ENCODE results near the gene HES5. TPM values are rescaled to one million over a fixed set of nuclear protein-coding genes. Genes with fewer than 3 reads are reported as not detected.

HES5 gene
- total RNA-seq, 1 donor from 2014 or later = 21.2 TPM

DNA sequence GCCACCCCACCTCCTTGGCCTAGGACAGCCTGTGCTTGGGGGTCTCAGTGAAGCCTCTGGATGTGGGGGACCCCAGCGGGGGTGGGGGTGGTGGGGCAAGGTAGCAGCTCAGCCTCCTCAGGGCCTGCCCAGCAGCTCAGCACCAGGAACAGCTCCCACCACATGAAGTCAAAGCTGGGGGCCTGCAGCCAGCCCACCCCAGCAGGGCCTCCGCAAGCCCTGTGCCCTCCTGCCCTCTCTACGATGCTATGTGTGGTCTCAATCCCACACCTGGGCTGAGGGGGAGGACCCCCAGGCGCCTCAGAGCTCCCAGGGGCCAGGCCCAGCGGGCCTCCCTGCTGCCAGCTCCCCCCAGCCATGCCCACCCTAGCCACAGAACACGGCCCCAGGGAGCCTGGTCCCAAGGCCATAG is 22.3 kb downstream of the HES5 start:
- no peak overlapping the region for H3K27ac Mint-ChIP-seq (ENCODE audit: unreplicated experiment)
- H3K27me3 Mint-ChIP-seq (ENCODE audit: unreplicated experiment) = peaks cover 3% of the 10 kb centered on the region

GRCh38 chr1:2506901-2507565 is 23.0 kb downstream of the HES5 start:
- peaks cover 3% of the 10 kb centered on the region for H3K27me3 Mint-ChIP-seq (ENCODE audit: unreplicated experiment)
- H3K4me3 Mint-ChIP-seq (ENCODE audit: unreplicated experiment) = no peak overlapping the region
- peaks cover 2% of the 10 kb centered on the region for H3K9me3 Mint-ChIP-seq (ENCODE audit: unreplicated experiment)
- TF ChIP-seq, protein P1, sequence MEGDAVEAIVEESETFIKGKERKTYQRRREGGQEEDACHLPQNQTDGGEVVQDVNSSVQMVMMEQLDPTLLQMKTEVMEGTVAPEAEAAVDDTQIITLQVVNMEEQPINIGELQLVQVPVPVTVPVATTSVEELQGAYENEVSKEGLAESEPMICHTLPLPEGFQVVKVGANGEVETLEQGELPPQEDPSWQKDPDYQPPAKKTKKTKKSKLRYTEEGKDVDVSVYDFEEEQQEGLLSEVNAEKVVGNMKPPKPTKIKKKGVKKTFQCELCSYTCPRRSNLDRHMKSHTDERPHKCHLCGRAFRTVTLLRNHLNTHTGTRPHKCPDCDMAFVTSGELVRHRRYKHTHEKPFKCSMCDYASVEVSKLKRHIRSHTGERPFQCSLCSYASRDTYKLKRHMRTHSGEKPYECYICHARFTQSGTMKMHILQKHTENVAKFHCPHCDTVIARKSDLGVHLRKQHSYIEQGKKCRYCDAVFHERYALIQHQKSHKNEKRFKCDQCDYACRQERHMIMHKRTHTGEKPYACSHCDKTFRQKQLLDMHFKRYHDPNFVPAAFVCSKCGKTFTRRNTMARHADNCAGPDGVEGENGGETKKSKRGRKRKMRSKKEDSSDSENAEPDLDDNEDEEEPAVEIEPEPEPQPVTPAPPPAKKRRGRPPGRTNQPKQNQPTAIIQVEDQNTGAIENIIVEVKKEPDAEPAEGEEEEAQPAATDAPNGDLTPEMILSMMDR (IDR thresholded peaks at IDR 0.05; ENCODE audit: partially characterized antibody, unreplicated experiment) = no peak
- no peak for DNase-seq
- H3K4me1 Mint-ChIP-seq (ENCODE audit: low read depth, unreplicated experiment) = peaks cover 2% of the 10 kb centered on the region
- H3K36me3 Mint-ChIP-seq (ENCODE audit: unreplicated experiment) = no peaks in the 10 kb centered on the region
- no peak overlapping the region for H3K27ac Mint-ChIP-seq (ENCODE audit: unreplicated experiment)

More for the DNA sequence above, 22.3 kb downstream of the HES5 start:
- peaks cover 2% of the 10 kb centered on the region for H3K9me3 Mint-ChIP-seq (ENCODE audit: unreplicated experiment)
- peaks cover 2% of the 10 kb centered on the region for H3K4me1 Mint-ChIP-seq (ENCODE audit: low read depth, unreplicated experiment)
- H3K36me3 Mint-ChIP-seq (ENCODE audit: unreplicated experiment) = no peaks in the 10 kb centered on the region
- no peak for DNase-seq
- TF ChIP-seq, protein P1 (IDR thresholded peaks at IDR 0.05; ENCODE audit: partially characterized antibody, unreplicated experiment) = no peak
- H3K4me3 Mint-ChIP-seq (ENCODE audit: unreplicated experiment) = no peak overlapping the region

DNA sequence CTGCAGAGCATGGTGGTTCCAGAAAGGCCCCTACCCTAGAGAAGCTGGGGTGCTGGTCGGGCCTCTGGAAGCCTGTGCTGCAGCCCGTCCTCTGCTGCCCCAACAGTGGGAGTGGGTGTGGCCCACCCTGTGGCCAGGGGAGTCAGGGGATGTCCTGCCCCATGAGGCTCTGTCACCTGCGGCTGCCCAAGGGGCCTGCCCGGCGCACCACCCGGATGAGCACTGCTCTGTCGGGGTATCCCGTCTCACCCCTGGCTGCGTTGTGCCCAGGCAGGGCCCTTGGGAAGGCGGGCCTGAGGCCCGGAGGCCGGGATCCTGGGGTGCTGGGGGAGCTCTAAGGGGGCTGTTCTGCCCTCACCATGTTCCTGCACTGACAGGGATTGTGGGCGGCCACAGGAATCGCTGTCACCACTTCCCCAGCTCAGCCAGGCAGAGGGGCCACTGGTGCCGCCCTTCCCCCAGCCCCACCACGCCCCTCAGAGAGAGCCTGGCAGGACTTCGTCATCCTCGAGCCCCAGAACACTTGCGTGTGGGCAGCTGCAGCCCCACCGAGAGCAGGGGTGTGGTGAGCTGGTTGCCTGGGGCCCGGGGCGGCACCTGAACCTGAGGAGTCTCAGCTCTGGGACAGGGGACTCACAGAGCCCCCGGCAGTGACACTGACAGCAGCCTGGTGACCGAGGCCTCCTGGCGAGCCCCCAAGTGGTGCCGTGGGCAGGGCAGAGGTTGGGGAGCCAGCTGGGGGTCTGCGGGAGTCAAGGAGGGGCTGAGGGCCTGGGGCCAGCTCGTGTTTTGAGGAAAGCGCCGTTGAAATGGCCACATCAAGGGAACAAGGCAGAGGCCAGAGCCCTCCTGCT is 23.8 kb downstream of the HES5 start:
- TF ChIP-seq, protein P1 (IDR thresholded peaks at IDR 0.05; ENCODE audit: partially characterized antibody, unreplicated experiment) = no peak
- Mint-ChIP-seq H3K9me3 (ENCODE audit: unreplicated experiment) (peaks cover 2% of the 10 kb centered on the region), H3K27ac (ENCODE audit: unreplicated experiment) (no peak overlapping the region), H3K36me3 (ENCODE audit: unreplicated experiment) (no peaks in the 10 kb centered on the region), H3K27me3 (ENCODE audit: unreplicated experiment) (peaks cover 3% of the 10 kb centered on the region), H3K4me3 (ENCODE audit: unreplicated experiment) (no peak overlapping the region), H3K4me1 (ENCODE audit: low read depth, unreplicated experiment) (no peaks in the 10 kb centered on the region)
- DNase-seq = no peak

GRCh38 chr1:2505461-2505994 is 24.5 kb downstream of the HES5 start:
- Mint-ChIP-seq H3K4me3 (ENCODE audit: unreplicated experiment) (no peak overlapping the region), H3K36me3 (ENCODE audit: unreplicated experiment) (no peaks in the 10 kb centered on the region)

More at GRCh38 chr1:2505461-2505994, 24.5 kb downstream of the HES5 start:
- H3K27me3 Mint-ChIP-seq (ENCODE audit: unreplicated experiment) = peaks cover 3% of the 10 kb centered on the region
- peaks cover 2% of the 10 kb centered on the region for H3K9me3 Mint-ChIP-seq (ENCODE audit: unreplicated experiment)
- no peak for DNase-seq
- TF ChIP-seq, protein P1 (IDR thresholded peaks at IDR 0.05; ENCODE audit: partially characterized antibody, unreplicated experiment) = no peak
- H3K27ac Mint-ChIP-seq (ENCODE audit: unreplicated experiment) = no peak overlapping the region
- no peaks in the 10 kb centered on the region for H3K4me1 Mint-ChIP-seq (ENCODE audit: low read depth, unreplicated experiment)

All from glutamatergic neuron (in vitro differentiated cells).